HG03521 (cell line): Measurements from ENCODE around the gene GBX1.

ENCODE experiments used
- ATAC-seq: cut with Tn5 transposase; IDR thresholded peaks from one replicate; pipeline ENCODE4 v1.9.1; 2021; ENCODE audit warnings: mild to moderate bottlenecking, moderate library complexity; ENCODE audit not compliant: unreplicated experiment

Gene GBX1

GRCh38 chr7:151116603-151117440 is 50.7 kb downstream of the GBX1 start:
- no peak for ATAC-seq

- ATAC-seq = no peak
Measured at GRCh38 chr7:151115836-151116418, 51.6 kb downstream of the GBX1 start.

- ATAC-seq = no peak
Measured at GRCh38 chr7:151115121-151115835, 52.2 kb downstream of the GBX1 start.

GRCh38 chr7:151114151-151115090 is 53.1 kb downstream of the GBX1 start:
- ATAC-seq = no peak

DNA sequence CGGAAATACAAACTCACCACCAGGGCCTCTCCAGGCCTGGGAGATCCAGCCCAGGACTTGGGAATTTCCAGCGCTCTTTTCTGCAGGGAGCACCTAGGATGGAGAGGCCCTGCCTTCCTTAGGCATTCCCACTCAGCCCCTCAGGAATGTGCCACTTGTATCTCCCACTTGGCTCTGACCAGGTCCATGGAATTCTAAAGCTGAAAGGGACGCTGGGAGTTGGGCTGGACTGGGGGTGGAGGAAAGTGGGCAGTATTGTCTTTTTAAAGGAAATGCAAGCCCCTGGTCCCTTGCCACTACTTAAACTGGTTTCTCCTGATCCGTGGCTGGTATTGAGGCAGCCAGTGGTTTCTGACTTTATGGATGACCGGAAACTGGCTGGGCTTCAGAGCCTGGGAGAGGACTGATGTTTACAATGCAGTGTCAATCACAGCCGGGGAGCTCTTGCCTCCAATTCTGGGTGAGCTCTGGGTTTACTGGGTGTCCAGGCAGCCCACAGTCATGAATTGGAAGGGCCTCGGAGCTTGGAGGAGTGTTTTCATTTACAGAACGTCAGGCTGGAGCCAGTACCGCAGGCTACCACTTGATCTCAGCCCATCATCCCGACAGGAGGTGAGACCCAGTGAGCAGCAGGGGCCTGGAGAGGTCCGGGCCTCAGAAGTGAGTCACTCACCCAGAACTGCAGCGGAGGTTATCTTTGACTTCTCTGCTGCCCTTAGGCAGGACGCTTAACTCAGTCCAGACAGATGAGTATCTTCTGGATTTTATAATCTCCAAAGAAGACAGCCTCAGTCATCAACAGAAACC is 53.9 kb downstream of the GBX1 start:
- ATAC-seq = no peak

GRCh38 chr7:151110941-151111645 is 56.4 kb downstream of the GBX1 start:
- peak; percentile 64 for ATAC-seq

GRCh38 chr7:151110236-151110940 is 57.1 kb downstream of the GBX1 start:
- ATAC-seq = no peak

DNA sequence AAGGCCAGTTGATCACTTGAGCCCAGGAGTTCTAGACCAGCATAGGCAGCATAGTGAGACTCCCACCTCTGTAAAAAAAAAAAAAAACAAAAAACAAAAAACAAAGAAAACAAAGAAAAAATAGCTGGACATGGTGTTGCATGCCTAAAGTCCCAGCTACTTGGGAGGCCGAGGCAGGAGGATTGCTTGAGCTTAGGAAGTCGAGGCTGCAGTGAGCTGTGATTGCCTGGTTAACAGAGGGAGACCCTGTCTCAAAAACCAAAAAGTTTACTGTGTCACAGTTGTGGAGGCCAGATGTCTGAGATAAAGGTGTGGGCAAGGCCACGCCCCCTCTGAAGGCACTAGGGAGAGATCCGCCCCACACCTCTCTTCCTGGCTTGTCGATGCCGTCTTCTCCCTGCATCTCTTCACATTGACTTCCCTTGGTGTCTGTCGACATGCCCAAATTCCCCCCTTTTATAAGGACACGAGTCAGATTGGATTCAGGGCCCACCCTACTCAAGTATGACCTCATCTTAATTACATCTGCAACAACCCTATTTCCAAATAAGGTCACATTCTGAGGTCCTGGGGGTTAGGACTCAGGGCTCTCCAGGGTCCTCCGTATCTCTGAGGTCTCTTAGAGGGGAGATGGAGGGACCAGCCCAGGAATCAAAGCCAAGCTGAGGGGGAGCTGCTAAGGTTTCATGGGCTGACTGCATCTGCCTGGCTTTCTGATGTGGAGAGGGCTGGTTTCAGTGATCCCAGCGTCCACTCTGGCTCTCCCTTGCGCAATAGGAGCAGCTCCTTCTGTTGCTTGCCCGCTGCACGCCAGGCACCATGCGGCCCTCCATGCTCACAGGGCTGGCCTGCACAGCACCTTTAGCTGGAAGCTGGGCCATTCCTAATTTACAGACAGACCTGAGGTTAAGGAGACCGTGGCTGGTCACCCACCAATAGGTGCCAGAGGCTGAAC is 58.1 kb downstream of the GBX1 start:
- ATAC-seq = no peak

DNA sequence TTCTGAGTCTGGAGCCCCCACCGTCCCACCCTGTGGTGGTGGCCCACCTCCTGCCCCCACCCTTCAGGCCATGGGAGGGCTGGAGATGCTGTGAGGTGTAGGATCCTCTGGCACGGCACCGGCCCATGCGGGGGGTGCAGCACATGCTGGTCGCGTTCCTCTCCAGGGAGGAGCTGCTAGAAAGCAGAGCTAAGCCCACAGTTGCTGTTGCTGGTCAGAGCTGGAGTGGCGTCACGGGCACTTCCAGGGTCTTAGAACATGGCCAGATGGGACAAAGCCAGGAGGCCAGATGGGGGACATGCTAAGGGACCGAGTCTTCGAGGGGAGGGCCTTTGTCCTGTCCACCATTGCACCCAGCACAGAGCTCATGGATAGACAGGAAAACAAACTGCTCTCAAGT is 59.6 kb downstream of the GBX1 start:
- no peak for ATAC-seq

- no peak for ATAC-seq
Measured at GRCh38 chr7:151104411-151105235, 62.9 kb downstream of the GBX1 start.

- ATAC-seq = no peak
Measured at GRCh38 chr7:151103973-151104372, 63.5 kb downstream of the GBX1 start.

DNA sequence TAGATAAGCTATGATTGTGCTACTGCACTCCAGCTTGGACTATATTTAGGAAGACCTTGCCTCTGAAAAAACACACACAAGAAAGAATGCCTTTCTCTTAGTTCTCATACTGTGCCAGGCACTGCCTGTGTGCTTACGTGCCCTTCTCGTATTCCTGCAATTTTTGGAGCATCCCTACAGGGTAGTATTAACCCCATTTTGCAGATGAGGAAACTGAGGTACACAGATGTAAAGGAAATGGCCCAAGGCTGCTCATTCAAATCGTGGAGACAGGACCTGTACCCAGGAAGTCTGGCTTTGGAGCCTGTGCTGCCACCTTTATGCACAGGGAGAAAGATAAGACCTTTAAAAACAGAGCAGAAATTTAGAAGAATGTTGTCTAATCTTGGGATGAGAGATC is 64.5 kb downstream of the GBX1 start:
- ATAC-seq = no peak

DNA sequence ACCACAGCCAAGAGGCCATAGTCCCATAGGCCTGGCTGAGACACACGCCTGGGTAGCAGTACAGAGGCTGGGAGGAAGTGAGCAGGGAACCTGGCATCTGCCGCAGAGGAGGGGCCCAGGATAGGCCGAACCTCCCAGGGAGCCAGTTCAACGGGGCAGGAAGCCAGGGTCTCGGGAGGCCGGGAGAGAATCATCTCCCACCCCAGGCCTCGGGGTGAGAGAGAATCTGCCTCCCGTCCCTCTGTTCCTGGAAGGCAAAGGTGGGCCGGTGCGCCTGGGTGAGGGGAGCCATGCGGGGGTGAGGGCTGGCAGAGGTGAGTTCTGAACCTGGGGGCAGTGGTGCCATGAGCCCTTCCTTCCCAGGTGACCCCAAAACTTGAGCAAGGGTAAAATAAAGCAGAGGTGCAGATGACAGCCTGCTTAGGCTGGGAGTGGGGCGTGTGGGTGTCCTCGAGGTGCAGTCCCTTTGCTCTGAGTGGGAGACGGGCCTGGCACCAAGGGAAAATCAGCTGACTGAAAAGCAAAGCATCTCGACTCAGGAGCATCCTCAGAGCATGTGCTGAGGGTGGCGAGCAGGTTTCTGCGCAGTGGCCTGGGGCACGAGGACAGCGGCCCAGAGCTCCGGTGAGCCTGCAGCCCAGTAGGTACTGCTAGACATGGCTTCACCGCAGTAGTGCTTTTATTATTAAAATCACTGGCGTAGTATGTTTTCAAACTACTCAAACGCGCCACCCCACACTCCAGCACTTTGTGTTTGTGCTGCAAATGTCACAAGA is 65.7 kb downstream of the GBX1 start:
- ATAC-seq = no peak

DNA sequence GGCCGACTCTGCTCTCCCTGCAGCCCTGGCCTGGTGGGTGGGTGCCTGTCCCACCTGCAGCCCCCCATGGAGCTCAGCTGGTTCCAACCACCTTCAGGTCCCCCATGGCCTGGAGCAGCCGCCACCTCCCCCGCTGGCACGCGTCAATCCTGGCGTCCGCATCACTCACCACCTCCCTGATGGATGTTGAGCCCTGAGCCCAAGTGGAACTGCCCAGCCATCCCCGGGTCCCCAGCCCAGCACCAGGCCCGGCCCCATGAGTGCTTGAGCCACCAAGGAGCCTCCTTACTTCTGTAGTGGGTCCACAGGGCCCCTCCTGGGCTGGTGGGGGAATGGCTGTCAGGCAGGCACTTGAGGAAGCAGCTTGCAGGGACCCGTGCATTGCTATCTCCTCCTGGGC is 66.6 kb downstream of the GBX1 start:
- ATAC-seq = no peak

DNA sequence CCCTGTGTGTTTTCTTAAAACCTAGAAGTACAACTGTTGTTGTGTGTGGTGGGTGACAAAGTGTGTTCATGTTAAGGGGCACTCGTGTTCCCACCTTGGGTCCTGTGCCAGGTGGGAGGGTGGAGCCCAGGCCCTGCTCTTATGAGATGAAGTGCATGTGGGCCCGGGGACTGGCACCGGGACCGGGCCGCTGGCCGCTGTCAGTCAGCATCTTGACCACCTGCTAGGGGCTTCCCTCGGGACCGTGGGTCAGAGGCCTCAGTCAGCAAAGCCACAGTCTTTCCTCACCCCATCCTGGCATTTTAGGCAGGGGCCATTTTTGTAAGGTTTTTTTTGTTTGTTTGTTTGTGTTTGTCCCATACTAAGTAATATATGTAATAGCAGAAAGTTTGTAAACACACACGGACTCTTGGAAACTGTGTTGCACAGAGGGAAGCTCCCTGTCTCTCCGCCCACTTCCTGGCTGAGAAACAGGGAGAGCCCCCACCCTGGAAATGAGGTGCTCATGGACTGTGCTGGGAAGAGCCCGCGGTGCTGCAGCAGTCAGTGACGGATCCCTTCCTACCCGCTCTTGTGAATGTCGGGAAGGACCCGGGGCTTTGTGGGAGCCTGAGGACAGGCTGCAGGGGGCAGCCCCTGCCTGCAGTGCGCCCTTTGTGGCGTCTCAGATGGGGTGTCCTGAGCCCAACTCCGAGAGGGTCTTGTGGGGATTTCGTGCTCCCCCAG is 67.8 kb downstream of the GBX1 start:
- ATAC-seq = no peak
